ENCODE data around the gene GAB2. TPM values are rescaled to one million over a fixed set of nuclear protein-coding genes. Genes with fewer than 3 reads are reported as not detected.

The GAB2 gene
- total RNA-seq, 1 donor from 2014 or later, result 14.9 TPM

GRCh38 chr11:78408619-78409018 lies 9.0 kb downstream of the GAB2 start:
- intact Hi-C loops (cut with DNase I), result no loop called here
- ATAC-seq (ENCODE audit: poor library complexity) (no peak), DNase-seq (no peak)

GRCh38 chr11:78406568-78407196 lies 10.9 kb downstream of the GAB2 start:
- ATAC-seq (ENCODE audit: poor library complexity) (no peak), DNase-seq (no peak)
- intact Hi-C loops (cut with DNase I), result no loop called here

- ATAC-seq (ENCODE audit: poor library complexity), result no peak
- intact Hi-C loops (cut with DNase I), result no loop called here
Measured at GRCh38 chr11:78405805-78406204, 11.8 kb downstream of the GAB2 start.

GRCh38 chr11:78403781-78404180 lies 13.8 kb downstream of the GAB2 start:
- intact Hi-C loops (cut with DNase I), result no loop called here
- ATAC-seq (ENCODE audit: poor library complexity) (no peak), DNase-seq (no peak)

More at GRCh38 chr11:78405805-78406204, 11.8 kb downstream of the GAB2 start:
- no peak for DNase-seq

DNA sequence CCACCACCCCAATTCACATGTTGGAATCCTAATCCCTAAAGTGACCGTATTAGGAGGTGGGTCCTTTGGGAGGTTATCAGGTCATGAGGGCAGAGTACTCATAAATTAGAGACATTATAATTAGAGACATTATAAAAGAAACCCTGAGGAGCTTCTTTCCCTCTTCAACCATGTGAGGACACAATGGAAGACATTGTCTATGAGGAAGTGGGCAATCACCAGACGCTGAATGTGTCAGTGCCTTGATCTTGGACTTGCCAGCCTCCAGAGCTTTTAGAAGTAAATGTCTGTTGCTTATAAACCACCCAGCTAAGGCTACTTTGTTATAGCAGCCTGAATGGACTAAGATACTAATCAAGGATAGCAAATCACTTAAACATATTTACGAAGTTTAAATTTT lies 14.8 kb downstream of the GAB2 start:
- DNase-seq, result no peak
- intact Hi-C loops (cut with DNase I), result no loop called here
- ATAC-seq (ENCODE audit: poor library complexity), result no peak

- ATAC-seq (ENCODE audit: poor library complexity) (no peak), DNase-seq (no peak)
- intact Hi-C loops (cut with DNase I), result no loop called here
Measured at GRCh38 chr11:78400702-78401101, 16.9 kb downstream of the GAB2 start.

DNA sequence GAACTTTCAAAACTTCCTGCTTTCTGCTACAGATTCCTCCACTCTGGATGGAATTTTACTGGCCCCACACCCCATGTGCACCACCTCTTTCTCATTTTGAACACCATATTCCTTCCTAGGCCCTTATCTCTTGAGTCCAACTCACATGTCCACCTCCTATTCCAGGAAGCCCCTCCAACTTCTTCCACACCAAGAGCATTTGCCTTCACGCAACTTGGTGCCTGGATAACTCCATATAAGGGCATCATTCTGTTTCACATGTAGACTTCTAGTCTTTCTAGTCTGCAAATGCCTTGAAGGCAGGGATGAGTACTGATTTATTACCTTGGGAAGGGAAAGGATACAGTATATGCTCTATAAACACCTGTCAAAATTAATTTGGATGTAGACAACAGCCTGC lies 17.5 kb downstream of the GAB2 start:
- ATAC-seq (ENCODE audit: poor library complexity), result no peak
- intact Hi-C loops (cut with DNase I), result no loop called here
- no peak for DNase-seq

DNA sequence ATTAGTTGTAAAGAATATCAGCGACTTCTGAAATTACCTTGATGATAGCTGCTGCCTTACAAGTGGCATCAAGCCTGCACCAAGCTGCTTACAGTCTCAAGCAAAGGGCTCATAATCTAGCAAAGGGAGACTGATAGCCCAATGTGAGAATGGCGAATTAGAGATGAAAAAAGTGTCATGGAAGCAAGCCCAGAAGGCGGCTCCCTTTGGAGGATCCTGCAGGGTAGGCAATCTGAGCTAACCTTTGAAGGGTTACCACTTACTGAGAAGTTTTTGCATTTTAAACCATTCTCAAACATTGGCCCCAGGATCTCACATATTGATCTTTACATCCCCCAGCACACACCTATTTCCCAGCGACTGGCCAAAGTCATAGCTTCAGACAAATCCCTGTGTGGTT lies 18.5 kb downstream of the GAB2 start:
- intact Hi-C loops (cut with DNase I), result no loop called here
- DNase-seq (no peak), ATAC-seq (ENCODE audit: poor library complexity) (no peak)

DNA sequence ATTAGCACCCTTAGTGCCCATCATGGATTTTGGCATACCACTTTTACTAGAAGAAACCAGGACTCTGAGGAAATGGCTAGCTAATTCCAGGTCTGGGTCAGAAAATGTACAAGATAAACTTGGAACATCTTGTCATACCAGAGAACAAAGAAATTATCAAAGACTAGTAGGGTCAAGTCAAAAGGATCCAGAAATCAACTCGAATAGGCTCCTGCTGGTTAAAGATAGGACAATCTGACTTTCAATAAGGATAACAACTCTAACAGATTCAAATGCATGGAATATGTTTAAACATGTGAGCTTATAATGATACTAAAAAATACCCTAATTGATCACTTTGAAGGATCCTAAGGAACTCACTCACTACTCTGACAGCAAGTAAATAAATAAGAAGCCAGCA lies 18.9 kb downstream of the GAB2 start:
- intact Hi-C loops (cut with DNase I), result no loop called here
- DNase-seq (no peak), ATAC-seq (ENCODE audit: poor library complexity) (no peak)

DNA sequence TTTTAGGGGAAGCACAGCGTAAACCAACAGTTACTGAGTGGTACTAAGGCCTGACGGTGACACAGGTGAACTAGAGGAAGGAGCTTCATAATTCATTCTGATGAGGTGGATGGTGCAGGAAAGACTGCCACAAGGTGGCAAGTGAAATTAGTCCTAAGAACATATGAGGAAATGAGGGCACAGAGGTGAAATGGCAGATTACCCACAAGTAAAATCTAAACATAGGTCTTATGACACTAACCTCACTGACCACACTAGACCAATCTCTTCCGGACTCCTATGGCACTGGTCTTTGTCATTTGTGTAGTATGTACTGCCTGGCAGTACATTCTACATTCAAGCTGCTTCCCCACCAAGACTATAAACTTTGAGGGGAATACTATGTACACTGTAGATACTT lies 20.2 kb downstream of the GAB2 start:
- DNase-seq, result no peak
- intact Hi-C loops (cut with DNase I), result no loop called here
- no peak for ATAC-seq (ENCODE audit: poor library complexity)

DNA sequence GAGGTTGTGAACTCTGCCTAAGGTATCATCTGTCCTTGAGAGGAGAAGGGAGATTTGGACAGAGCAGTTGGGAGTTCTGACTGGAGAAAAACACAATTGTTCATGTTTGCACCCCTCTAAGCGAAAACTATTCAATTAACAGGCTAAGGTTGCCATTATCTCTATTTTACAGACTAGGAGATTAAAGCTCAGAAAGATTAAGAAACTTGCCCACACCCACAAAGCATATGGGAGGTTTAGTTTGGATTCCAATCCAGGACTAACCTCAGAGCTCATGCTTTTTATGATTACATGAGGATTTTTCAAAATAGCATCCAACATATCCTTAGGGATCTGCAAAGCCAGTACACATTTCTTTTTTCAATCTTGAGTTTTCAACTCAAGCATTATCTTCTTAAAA lies 22.0 kb downstream of the GAB2 start:
- ATAC-seq (ENCODE audit: poor library complexity), result no peak
- intact Hi-C loops (cut with DNase I), result no loop called here
- DNase-seq, result no peak

DNA sequence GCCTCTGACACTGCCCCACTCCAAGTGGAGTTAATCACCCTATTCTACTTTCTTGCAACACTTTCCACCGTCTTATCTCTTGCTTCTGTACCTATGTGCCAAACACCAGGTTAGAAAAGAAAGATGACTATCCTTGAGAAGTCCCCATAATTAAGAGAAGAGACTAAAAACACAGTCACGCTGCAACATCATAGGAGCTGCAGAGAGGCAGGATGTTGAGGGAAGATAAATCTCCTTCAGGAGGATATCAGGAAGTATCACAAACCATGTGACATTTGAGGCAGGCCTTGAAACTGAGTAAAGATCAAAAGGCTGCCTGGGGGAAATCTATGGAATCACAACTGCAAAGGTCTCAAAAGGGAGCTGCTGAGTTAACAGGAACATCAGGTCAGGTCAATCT lies 24.8 kb downstream of the GAB2 start:
- DNase-seq, result no peak
- no peak for ATAC-seq (ENCODE audit: poor library complexity)
- intact Hi-C loops (cut with DNase I), result no loop called here

DNA sequence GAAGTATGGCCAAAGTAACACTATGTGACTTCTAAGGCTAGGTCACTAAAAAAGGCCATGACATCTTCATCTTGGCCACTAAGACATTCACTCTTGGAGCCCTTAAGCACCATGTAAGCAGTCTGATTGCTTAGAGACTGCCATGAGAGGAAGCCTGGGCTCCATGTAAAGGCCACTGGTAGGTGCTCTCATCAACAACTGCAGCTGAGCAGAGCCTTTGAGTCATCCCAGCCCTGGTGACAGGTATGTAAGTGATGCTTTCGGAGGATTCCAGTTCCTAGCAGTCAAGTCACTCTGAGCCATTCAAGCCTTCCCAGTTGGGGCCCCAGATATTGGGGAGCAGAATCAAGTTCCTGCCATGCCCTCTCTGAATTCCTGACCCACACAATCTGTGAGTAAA lies 26.2 kb downstream of the GAB2 start:
- ATAC-seq (ENCODE audit: poor library complexity) (no peak), DNase-seq (no peak)
- intact Hi-C loops (cut with DNase I), result no loop called here

DNA sequence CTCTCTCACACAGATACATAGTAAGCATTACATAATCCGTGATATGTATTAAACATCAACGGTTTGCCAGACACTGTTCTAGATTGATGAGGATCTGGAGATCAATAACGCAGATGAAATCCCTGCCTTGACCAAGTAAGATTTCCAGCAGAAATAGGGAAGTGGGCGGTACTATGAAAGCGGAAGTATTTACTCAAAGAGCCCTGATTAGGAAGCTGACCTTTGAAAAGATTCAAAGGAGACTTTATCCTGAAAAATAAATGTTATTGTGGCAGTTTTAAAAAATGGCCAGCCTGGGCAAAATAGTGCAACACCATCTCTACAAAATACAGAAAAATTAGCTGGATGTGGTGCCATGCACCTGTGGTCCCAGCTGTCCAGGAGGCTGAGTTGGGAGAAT lies 26.8 kb downstream of the GAB2 start:
- intact Hi-C loops (cut with DNase I), result no loop called here
- no peak for ATAC-seq (ENCODE audit: poor library complexity)

DNA sequence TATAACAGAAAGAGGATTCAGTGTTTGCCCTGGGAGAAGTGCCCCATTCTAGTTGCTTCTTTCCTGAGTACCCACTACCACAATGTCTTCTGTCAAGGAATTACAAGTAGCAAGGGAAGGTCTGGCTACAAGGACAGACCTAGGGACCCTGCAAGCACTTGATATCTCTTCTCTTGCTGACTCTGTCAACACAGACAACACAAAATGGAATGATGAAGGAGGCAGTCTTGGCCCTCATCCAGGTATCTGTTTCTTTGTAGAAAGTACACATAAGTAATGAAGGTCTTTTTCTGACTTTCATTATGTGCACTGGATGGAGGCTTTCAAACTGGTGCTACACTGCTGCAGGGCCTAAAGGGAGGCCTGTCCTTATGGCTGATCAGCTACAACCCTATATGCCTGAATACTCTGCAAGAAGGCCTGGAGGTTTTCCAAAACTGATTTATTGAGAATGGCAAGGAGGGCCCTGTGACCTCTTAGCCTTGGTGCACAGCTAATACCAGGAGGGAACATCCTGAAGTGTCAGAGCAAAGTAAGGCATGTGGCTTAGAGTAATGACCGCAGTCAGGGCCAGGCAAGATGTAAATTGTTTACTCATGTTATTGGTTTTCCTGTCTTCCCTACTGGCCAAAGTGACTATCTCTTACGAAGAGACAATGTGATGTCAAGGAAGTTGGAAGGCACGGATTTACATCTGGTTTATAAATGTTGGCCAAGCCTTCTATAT lies 31.2 kb downstream of the GAB2 start:
- ATAC-seq (ENCODE audit: poor library complexity) (no peak), DNase-seq (no peak)

More for the DNA sequence above, 26.8 kb downstream of the GAB2 start:
- no peak for DNase-seq

DNA sequence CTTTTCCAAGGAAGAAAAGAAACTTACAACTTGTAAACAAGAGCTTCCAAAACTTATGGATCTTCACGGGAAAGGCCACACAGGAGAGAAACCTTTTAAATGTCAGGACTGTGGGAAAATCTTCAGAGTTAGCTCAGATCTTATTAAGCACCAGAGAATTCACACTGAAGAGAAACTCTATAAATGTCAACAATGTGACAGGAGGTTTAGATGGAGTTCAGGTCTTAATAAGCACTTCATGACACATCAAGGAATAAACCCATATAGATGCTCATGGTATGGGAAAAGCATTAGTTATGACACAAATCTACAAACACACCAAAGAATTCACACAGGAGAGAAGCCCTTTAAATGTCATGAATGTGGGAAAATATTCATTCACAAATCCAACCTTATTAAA lies 32.4 kb downstream of the GAB2 start:
- intact Hi-C loops (cut with DNase I), result no loop called here
- ATAC-seq (ENCODE audit: poor library complexity) (no peak), DNase-seq (no peak)

More for the DNA sequence above, 31.2 kb downstream of the GAB2 start:
- intact Hi-C loops (cut with DNase I), result no loop called here

- DNase-seq, result no peak
- intact Hi-C loops (cut with DNase I), result no loop called here
- no peak for ATAC-seq (ENCODE audit: poor library complexity)
Measured at GRCh38 chr11:78384231-78384630, 33.4 kb downstream of the GAB2 start.

DNA sequence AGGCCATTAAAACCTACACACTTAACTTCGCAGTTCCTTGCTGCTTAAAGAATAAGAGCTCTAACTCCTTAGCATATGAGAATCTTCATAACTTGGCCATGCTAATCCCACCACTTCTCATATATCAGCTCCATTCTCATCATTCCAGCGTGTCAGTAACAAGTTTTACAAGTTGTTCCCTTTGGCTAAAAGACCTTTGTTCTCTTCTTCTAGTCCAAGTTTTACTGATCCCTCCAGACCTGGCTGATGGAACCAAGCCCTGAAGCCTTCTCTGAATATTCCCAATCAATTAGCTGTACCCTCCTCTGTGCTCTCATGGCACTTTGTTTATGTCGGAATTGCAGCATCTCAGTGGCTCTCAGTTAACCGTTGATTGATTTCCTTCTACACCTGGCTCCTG lies 35.8 kb downstream of the GAB2 start:
- DNase-seq (no peak), ATAC-seq (ENCODE audit: poor library complexity) (no peak)
- intact Hi-C loops (cut with DNase I), result no loop called here

GRCh38 chr11:78380615-78381051 lies 37.0 kb downstream of the GAB2 start:
- DNase-seq (no peak), ATAC-seq (ENCODE audit: poor library complexity) (no peak)

DNA sequence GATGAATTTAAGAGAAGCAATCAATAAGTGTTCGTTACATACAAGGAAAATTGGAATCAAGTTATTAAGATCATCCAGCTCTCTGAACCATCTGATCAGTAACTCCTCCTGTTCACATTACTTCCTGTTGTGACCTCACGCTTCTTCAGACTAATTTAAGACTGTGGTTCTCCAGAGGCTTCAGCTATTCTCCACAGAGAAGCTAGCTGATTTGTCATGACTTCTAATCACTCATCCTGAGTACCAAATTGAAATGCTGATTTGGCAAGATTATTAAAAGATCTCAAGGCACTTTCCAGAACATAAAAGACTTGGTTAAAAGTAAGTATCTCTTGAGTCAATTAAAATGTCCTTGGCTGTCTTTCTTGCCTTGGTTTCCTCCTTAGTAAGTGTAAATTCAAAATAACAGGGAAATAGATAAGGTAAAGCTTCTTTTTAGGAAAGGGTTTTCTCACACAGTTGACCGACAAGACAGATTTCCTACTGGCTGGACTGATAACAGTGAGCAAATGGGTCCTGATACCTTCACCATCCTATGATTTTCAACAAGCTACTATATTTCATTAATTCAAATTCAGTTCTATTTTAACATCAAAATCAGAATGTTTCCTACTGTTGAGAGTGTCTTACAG lies 38.5 kb downstream of the GAB2 start:
- ATAC-seq (ENCODE audit: poor library complexity) (peak; percentile 55), DNase-seq (no peak)
- intact Hi-C loops (cut with DNase I), result no loop called here

More at GRCh38 chr11:78380615-78381051, 37.0 kb downstream of the GAB2 start:
- intact Hi-C loops (cut with DNase I), result no loop called here

Measured in Right ventricle myocardium superior (tissue), 1 donor.